HG02840 (cell line): ENCODE data around the gene GRM7.

Experiments
- ATAC-seq: cut with Tn5 transposase; IDR thresholded peaks from one replicate; pipeline ENCODE4 v1.9.1; 2021; ENCODE audit warnings: mild to moderate bottlenecking, moderate library complexity, moderate number of reproducible peaks; ENCODE audit not compliant: unreplicated experiment, low FRiP score

The GRM7 gene

DNA sequence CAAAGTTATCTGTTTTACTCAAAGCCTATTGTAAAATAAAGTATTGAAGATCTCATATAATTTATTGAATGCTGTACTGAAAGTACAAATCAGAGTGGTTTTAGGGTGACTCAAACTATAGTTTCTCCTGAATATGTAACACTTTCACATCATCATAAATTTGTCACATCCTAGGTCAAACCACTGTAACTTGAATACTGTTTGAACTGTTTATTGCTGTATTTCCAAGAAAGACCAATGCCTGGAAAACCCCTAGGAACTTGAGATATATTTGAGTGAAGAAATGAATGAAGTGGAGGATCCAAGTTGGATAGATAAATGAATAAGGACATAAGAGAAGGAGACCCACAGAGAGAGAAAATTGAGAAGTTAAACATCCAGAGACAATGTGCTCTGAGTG, 348.2 kb downstream of the GRM7 start:
- ATAC-seq: no peak

DNA sequence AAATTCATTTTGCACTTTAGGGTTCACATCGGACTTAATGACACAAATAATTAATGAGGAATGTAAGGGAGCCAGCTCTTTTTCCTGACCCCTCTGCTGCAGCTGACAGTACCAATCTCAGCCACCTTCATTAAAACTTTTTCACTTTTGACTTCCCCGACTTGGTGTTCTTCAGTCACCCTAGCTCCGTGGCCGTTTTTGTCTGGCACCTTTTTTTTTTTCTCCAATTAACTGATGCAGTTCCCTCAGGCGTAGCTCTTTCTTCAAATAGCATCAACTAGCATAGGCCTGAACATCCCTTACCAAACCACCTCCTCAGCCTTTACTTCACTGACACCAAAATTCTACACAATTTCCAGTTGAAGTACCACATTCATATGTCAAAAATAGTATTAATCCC, 350.8 kb downstream of the GRM7 start:
- ATAC-seq: no peak

DNA sequence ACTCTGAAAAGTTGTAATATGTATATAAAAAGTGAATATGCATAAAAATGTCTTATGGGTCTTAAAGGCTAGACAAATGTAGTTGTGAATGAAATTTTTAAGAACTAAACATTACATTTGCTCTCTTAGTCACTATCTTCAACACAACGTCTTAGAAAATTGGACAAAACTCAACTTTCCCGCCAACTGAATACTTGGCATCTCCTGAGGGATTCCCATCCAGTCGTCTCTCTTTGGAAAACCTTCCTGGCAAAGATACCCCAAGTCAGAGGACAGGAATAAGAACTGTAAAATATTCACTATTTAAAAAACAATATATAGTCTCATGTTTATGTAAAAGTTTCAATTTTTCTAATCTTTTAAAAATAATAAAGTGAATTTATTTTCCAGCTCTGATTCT, 354.8 kb downstream of the GRM7 start:
- ATAC-seq: no peak

DNA sequence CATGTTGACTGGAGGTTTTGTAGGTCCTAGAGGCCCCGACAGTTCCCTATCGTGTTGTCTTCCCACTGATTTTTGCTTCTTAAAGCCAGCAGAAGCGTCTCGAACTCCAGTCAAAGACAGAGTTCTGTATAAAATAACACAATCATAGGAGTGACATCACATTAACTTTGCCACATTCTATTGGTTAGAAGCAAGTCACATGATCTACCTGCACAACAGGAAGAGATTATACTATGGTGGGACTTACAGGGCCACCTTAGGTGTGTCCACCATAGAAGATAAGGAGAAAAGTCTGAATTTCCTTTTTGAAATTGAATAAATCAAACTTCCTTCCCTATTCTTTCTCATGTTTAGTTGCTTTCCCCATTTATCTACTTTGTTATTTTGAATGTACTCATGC, 365.5 kb downstream of the GRM7 start:
- ATAC-seq: no peak

DNA sequence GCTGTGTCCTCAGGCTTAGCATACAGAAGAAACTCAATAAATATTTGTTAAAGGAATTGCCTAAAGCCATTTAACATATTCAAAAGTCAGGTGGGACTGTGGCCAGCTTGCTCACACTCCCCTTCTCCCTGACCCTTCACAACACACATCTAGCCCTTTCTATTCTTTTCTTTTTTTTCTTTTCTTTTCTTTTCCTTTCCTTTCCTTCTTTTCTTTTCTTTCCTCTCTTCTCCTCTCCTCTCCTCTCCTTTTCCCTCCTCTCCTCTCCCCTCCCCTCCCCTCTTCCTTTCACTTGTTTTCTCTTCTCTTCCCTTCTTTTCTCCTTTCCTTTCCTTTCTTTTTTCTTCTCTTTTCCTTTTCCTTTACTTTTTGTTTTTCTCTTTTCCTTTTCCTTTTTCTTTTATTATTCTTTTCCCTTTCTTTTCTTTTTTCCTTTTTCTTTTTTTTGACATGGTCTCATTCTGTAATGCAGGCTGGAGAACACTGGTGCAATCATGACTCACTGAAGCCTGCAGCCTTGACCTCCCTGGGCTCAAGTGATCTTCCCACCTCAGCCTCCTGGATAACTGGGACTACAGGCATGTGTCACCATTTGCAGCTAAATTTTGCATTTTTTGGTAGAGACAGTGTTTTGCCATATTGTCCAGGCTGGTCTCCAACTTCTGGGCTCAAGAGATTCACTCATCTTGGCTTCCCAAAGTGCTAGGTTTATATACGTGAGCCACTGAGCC, 377.8 kb downstream of the GRM7 start:
- ATAC-seq: no peak

DNA sequence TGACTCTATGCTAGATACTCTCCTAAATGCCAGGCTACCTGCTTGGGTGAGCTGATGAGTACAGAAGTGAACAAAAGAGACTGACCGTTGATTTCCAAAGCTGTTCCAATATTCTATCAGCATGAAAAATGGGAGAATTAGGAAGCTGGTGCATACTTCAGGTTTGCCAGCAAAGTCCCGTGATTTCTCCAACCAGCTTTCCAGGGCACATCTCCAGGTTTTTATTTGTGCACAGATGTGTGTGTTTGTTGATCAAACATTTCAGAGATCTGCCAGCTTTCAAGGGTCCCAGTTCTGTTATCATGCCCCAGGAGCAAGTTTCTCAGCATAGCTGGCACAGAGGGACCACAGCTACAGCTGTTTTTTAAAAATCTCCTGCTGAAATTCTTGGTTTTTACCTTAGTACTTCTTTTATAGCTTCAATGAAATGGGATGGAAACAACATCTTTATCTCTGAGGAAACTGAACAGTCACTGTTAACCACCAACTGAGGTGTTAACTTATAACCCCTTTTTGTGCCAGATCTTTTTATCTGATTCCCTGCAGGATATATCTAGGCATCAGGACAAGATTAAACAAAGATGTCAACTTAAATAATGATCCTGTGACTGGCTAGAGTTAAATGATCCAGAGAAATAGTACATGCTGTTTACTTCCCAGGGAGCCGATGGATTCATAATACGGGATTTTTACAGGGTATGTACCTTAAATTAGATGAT, 380.8 kb downstream of the GRM7 start:
- ATAC-seq: no peak

DNA sequence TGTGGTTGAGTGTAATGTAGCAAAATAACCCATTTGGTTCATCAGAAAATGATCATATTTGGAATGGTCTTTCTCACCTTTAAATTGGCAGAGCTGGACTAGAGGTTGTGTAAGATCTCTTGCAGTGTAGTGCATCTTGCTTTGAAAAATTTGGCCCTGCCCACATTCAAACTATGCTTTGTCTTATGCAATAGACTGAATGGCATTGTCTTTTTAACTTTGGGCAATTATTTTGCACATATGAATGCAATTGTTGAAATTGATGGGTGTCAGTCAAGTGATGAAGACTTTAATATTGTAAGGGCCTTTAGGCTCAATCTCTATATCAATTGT, 381.4 kb downstream of the GRM7 start:
- ATAC-seq: no peak

DNA sequence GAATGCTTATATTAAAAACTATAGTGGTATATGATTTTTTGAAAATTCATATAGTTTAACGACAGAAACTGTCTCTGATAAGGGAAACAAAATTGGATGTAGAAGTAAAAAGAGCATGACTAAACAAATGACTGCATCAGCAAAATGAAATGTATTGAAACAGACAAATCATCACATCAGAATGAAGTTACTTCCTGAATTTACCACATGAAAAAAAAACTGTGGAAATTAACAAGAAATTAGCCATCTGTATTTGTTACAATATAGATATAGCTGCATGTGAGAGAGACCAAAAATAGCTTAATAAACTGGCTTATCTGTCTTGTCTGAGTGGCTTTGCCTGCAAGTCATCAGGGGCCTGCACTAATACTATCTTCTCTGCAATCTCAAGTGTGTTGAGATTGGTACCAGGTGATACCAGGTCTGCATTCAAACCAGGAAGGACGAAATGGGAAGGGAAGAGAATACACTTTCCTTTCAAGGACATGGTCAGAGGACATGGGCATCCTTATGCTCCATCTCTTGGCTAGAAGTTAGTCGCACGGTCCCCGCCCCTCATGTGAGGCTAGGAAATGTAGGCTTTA, 388.7 kb downstream of the GRM7 start:
- ATAC-seq: no peak

DNA sequence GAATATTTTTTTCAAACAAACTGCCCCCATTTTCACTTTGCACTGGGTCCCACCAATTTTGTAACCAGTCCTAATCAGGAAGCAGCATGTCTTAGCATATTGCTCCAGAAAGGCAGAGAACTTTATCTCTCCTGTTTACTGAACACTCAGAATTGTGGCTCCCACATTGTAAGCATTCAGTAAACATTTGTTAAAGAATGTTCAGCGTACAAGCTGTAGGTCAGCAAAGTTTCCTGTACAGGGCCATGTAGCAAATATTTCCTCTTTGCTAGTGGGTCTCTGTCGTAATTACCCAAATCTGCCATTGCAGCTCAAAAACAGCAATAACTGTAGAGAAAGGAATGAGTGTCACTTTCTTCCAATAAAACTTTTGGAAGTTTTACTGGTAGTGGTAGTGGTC, 393.3 kb downstream of the GRM7 start:
- no peak for ATAC-seq

DNA sequence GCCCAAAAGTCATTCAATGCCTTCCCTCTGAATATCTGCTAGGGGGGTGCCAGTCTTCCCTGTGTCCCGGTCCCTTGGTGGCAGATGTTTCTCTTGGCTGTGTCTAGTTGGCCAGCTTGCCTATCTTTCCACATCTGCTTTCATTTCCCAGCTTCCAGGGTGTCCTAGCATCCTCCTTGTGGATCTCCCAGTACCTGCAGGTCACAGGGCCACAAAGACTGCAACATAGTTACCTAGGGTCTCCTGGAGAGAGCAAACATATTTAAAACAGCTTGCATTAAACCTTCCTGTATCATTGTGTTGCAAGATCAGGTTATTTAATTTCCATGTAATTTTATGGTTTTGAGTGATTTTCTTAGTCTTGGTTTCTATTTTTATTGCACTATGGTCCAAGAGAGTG, 400.1 kb downstream of the GRM7 start:
- ATAC-seq: no peak

DNA sequence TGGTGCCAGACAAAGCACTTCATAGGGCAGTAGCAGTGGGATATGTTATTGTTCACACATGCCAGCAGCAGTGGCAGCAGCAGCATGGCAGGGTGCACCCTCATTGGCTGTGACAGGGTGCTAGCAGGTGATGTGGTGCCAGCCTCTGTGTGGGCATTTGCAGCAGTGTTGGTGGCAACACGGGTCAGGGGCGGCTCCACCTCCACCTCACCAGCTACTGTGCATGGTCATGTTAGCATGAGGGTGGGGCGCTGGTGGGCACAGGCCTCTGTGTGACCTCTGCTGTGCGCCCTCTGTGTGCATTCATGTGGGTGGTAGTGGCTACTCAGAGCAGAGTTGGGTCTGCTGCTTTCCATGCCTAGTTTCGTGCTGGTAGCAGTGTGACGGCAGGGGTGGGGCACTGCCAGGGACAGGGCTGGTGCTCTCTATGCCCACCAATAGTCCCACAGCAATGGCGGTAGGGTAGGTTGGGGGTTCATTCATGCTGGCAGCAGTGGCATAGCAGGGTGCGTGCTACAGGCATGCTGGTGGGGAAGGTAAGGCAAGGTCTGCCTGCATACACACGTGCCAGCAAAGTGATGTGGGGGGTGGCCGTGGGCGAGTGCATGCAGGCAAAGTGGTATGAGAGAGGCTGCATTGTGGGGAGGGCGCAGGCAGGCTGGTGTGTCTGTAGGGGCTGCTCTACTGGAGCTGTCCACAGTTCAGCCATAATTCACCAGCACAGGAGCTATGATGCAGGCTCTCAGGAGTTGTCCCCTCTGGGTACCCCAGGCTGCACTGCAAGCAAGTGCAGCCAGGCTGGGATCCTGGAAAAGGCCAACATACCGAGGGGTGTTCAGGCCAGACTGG, 402.7 kb downstream of the GRM7 start:
- no peak for ATAC-seq

DNA sequence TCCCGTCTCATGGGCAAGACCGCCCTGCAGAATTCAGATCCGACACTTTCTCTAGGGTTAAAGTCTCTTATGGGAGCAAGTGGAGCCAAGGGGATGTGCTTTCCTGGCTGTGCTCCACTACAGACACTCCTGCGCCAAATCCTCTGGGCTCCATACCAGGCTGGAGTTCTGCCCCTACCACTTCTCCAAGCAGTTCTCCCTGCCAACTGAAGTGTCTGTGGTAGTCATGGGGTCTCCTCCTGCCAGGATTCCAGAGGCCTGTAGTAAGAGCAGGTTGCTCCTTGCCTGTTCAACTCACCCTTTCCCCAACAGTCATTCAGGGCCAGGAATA, 403.2 kb downstream of the GRM7 start:
- ATAC-seq: no peak

DNA sequence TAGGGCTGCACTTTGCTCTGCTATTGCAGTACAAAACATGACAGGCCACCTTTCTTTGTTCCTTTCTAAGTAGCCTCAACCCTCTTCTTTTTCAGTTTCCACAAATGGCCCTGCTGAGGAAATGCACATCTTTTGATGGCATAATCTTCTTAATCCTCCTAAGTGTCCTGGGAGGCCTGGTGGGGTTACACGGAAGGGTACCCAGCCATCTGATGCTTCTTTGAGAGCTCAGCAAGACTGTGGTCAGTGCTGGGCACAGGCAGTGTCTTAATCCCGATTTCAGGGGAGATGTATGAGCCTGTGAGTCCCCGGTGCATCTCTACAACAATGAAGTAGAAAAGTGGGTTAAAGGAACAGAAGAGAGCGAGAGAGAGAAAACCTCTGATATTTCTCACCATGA, 404.8 kb downstream of the GRM7 start:
- no peak for ATAC-seq

DNA sequence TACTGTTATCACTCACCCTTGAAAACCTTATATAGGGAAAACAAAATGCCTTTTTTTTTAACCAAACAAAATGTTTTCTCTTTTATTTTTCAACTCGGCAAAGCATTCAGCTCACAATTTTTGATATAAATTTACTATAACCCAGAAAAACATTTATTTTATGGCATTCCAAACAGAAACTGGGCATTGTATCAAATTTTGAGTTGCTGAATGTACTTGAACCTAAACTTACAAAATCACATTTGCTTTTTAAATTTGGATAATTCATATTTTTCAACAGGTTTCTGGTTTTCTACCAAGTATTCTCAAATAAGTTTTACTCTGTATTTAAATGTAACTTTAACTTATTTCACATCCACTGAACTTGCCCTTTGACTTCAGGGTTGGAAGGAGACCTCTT, 405.6 kb downstream of the GRM7 start:
- ATAC-seq: no peak

DNA sequence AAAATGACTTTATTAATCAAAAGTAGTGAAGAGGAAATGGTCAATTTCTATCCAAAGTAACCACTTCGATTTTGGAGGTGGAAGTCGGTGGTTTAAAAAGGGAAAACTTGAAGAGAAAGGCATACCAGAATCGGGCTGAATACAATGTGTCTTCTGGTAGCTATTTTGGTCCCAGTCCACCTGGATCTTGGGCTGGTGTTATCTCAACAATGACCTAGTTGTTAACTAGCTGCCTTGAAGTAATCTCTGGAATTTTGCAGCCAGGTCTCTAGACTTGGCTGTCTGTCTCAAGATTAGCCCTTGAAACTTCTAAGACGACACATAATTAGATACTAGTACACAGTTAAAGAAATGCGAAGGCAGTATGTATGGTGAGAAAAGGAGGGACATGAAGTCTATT, 409.8 kb downstream of the GRM7 start:
- no peak for ATAC-seq

DNA sequence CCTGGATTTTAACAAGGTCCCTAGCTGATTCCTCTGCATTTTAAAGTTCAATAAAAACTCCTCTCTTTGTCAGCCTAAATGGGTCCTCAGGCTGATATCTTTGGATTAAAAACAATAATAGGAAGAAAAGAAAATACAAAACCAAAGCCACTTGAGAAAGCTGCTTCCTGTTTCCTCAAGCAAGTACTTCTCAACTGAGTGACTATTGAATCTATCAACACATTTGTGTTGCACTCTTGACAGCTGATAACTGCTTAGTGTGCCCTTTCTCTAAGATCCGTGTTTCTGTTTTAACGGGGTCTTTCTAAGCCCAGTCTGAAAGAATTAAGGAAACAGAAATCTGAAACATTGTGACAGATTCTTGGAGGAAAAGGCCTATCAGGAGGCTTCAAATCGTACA, 410.7 kb downstream of the GRM7 start:
- ATAC-seq: no peak

DNA sequence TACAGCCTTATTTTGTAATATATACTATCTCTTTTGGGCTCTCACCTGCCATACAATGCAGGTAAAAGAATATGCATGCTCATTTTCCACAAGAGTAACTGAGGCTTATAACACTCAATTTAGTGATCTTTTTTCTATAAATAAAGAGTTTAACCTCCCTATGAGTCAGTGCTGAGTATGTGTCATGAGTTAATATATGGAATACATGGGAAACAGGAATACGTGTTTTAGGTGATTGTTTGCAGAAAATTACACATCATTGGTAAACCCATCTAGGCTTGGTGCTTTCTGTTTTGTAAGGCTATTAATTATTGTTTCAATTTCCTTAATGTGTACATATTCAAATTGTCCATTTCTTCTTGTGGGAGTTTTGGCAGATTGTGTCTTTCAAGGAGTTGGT, 411.3 kb downstream of the GRM7 start:
- no peak for ATAC-seq

DNA sequence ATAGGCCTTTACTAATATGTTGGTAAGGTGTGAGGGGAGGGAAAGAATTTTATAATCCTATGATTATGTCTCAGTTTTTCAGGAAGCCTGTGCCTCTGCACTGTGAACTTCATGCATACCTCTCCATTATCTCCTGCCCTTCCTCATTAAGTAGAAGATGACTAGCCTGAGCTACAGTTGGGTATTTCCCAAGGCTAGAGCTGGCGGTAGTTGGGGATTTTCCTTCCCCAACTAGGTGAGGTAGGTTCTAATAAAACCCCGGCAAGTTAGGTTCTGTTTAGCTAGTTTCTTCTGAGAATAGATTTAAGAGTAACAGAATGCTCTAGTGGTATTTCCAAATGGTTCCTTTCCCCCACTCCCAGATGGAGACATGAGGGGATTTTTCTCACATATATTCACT, 414.5 kb downstream of the GRM7 start:
- no peak for ATAC-seq

DNA sequence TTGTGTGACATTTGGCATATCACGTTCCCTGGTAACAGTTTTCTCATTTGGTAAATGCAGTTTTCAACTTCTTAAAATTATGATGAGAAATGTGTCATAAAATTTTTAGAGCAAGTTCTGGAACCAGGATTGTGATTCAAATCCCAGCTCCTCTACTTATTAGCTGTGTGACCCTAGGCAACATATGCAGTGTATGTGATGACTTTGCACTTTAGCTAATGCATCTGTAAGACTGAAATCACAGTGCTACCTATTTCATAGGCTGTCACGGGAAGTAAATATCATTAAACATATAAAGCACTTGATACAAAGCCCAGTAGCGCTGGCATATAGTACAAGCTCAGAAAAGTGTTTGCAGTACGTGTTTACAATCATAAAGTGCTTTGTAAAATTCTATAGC, 419.4 kb downstream of the GRM7 start:
- ATAC-seq: no peak

DNA sequence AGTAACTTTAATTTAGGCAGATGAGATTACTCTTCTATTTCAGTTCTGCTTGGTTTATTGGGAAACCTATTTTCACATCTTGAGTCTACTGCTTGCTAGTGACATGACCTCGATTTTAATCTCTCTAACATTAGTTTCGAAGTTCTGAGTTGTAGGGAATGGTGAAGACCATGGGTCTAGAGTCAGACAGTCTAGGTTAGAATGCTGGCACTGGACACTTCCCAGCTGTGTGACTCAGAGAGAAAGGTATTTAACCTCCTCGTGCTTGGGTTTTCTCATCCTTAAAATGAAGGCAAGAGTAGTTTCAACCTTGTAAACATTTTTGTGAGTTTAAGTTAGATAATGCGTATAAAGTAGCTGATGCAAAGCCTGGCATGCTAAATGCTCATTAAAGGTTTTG, 422.1 kb downstream of the GRM7 start:
- no peak for ATAC-seq

DNA sequence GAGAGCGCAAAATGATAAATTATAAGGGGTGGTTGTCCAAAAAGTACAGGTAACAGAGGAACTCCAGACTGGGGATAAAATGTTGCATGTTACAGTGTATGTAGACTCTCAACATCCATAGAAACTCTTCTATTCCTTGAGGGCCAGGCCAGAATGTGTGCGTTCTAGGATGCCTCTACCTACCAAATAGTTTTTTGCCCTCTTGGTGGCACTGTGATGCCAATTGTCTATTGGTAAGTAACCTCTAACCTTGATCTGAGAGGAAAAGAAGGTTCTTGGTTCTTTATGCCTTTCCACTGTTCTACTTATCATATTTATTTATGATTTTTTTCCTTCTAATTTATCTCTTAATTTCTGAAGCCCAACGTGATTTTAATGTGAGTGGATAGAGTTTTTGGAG, 424.6 kb downstream of the GRM7 start:
- ATAC-seq: no peak
